GM20000 (cell line): Measurements from ENCODE around the gene SLC35F3.
"Not testable (repeated sequence)": the region's sequence is repeated elsewhere in the genome, so short reads cannot be mapped to it uniquely, and the experiment has no call there.

Experiments used
- DNase-seq: peaks from one replicate; pipeline ENCODE4 v3.0.0; 2012; ENCODE audit warnings: low spot score
- CTCF ChIP-seq: IDR thresholded peaks from 2 replicates; pipeline ENCODE4 v1.5.1; 2012; ENCODE audit warnings: mild to moderate bottlenecking, control low read depth; ENCODE audit errors: extremely low read depth, missing control alignments

SLC35F3 gene

GRCh38 chr1:234205966-234206365 is 301.5 kb downstream of the SLC35F3 start:
- no peak for TF ChIP-seq CTCF
- no peak for DNase-seq

- no peak for DNase-seq
- TF ChIP-seq CTCF: no peak
Observed at GRCh38 chr1:234206651-234207284, 302.3 kb downstream of the SLC35F3 start.

GRCh38 chr1:234208351-234208750 is 303.9 kb downstream of the SLC35F3 start:
- TF ChIP-seq CTCF: no peak
- DNase-seq: no peak

GRCh38 chr1:234208791-234209190 is 304.3 kb downstream of the SLC35F3 start:
- DNase-seq: no peak
- TF ChIP-seq CTCF: no peak

GRCh38 chr1:234210429-234210828 is 306.0 kb downstream of the SLC35F3 start:
- not testable (repeated sequence) for DNase-seq

- not testable (repeated sequence) for DNase-seq
Observed at GRCh38 chr1:234211855-234212254, 307.4 kb downstream of the SLC35F3 start.

- TF ChIP-seq CTCF: peak; percentile 22
- DNase-seq: peak; percentile 77
Observed at GRCh38 chr1:234212764-234213657, 308.5 kb downstream of the SLC35F3 start.

- TF ChIP-seq CTCF: no peak
Observed at GRCh38 chr1:234213658-234214128, 309.2 kb downstream of the SLC35F3 start.

More at GRCh38 chr1:234213658-234214128, 309.2 kb downstream of the SLC35F3 start:
- DNase-seq: no peak
